COR-L47 (cell line): ENCODE results near the gene LRBA.
"Not testable (repeated sequence)": the region's sequence is repeated elsewhere in the genome, so short reads cannot be mapped to it uniquely, and the experiment has no call there.

ENCODE experiments used
- DNase-seq: peaks from one replicate; lab custom pipeline; 2025; lab: John Stamatoyannopoulos, UW

Gene LRBA

GRCh38 chr4:150974750-150975149 is 40.3 kb downstream of the LRBA start:
- DNase-seq, result no peak

- no peak for DNase-seq
These were observed 40.8 kb downstream of the LRBA start for GRCh38 chr4:150974252-150974640.

- no peak for DNase-seq
These were observed 41.3 kb downstream of the LRBA start for GRCh38 chr4:150973626-150974251.

- no peak for DNase-seq
These were observed 42.5 kb downstream of the LRBA start for GRCh38 chr4:150972592-150972991.

GRCh38 chr4:150971901-150972300 is 43.2 kb downstream of the LRBA start:
- DNase-seq, result no peak

- DNase-seq, result no peak
These were observed 44.4 kb downstream of the LRBA start for GRCh38 chr4:150970685-150971151.

GRCh38 chr4:150964754-150965153 is 50.3 kb downstream of the LRBA start:
- no peak for DNase-seq

- not testable (repeated sequence) for DNase-seq
These were observed 51.3 kb downstream of the LRBA start for GRCh38 chr4:150963602-150964345.

GRCh38 chr4:150962245-150962644 is 52.8 kb downstream of the LRBA start:
- DNase-seq, result no peak

GRCh38 chr4:150961566-150961965 is 53.5 kb downstream of the LRBA start:
- DNase-seq, result no peak

GRCh38 chr4:150960818-150961217 is 54.3 kb downstream of the LRBA start:
- DNase-seq, result no peak

GRCh38 chr4:150960079-150960478 is 55.0 kb downstream of the LRBA start:
- no peak for DNase-seq

- DNase-seq, result not testable (repeated sequence)
These were observed 57.1 kb downstream of the LRBA start for GRCh38 chr4:150957981-150958380.

GRCh38 chr4:150957095-150957494 is 58.0 kb downstream of the LRBA start:
- not testable (repeated sequence) for DNase-seq

- DNase-seq, result not testable (repeated sequence)
These were observed 61.2 kb downstream of the LRBA start for GRCh38 chr4:150953916-150954315.

GRCh38 chr4:150952167-150952845 is 62.8 kb downstream of the LRBA start:
- DNase-seq, result no peak

- no peak for DNase-seq
These were observed 64.3 kb downstream of the LRBA start for GRCh38 chr4:150950657-150951288.

- no peak for DNase-seq
These were observed 65.1 kb downstream of the LRBA start for GRCh38 chr4:150949943-150950342.

GRCh38 chr4:150949342-150949741 is 65.7 kb downstream of the LRBA start:
- no peak for DNase-seq

- no peak for DNase-seq
These were observed 66.4 kb downstream of the LRBA start for GRCh38 chr4:150948710-150949109.

- no peak for DNase-seq
These were observed 67.0 kb downstream of the LRBA start for GRCh38 chr4:150948074-150948473.

- no peak for DNase-seq
These were observed 70.4 kb downstream of the LRBA start for GRCh38 chr4:150944660-150945059.

GRCh38 chr4:150943818-150944217 is 71.3 kb downstream of the LRBA start:
- DNase-seq, result no peak
